ENCODE results near the gene IL10RB.

DNA sequence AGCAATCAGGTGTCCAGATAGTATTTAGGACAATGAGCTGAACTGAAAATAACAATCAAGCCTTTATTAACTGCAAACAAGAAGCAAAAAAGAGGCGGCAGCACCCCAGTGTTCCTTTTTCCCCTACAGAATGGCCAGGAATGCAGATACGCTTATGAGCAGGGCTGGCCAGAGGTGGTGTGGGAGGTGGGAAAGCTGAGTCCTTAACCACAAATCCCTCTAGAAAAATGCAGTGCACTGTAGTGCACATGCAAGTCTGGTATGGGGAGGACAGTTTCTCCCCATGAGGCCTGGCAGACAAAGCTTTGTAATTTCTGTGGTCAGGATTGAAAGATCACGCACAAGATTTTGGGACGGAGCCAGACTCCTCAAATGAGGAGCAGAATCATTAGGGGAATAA lies 47.9 kb downstream of the IL10RB start:
- no peak for TF ChIP-seq POLR2A (IDR thresholded peaks at IDR 0.05)
- TF ChIP-seq CTCF (IDR thresholded peaks at IDR 0.05) = no peak
